Melanocyte of skin (primary cell): ENCODE measurements around the gene EPHB4. TPM values are rescaled to one million over a fixed set of nuclear protein-coding genes. Genes with fewer than 3 reads are reported as not detected.

Experiments used
- small RNA-seq, 2 donors: library from RNA; depleted of rRNA; stranded (forward); fragments of <200 nt; gene quantifications; one replicate each; pipeline ENCODE3, GENCODE V24; 2012
- total RNA-seq, 2 donors: library from RNA; depleted of rRNA; stranded (reverse); fragments of >200 nt; gene quantifications; 2 replicates each; pipeline ENCODE4 v1.2.3, GENCODE V29; 2012

The EPHB4 gene
- total RNA-seq = 10 to 100 TPM; 21.0 to 49.0 TPM

DNA sequence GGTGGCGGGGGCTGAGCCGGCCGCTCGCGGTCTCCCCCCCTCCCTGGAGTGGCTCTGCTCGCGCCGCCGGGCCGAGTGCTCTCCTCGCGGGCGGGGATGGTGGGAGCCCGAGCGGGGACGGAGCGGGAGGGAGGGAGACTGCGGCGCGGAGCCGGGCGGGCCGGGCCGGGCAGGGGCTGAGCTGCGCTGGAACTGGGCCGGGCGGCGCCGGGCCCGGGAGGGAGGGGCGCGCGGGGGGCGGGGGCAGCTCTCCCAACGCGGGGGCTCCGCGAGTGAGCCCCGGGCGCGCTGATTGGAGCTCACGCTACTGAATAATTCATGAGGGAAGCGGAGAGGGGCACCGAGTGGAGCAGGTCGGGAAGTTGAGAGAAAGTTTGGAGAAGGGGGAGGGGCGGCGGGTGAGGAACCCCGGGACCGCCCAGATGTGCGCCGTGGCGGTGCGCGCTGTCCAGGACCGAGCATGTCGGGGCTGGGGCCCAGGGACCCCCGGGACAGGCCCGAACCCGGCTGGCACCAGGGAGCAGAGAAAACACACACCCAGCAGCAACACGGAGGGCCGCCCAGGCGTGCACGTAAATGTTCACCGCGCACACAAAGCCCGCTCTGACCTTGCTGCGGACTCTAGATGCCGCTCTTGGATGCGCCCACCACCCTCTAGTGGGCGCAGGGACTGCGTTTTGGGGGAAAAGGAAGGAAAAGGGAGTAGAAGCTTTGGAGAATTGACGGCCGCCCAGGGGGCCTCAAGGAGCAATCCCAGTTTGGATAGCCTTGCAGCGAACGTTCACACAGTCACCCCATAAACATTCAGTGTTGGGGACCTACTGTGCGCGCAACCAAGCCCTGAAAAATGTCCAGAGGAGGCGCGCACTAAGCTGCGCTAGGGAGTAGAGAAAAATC, at the start of gene EPHB4:
TSS of gene EPHB4 (minus strand) at position 194 of the 897 bp plus-strand sequence. CDS start 493 bp downstream, outside the sequence.

DNA sequence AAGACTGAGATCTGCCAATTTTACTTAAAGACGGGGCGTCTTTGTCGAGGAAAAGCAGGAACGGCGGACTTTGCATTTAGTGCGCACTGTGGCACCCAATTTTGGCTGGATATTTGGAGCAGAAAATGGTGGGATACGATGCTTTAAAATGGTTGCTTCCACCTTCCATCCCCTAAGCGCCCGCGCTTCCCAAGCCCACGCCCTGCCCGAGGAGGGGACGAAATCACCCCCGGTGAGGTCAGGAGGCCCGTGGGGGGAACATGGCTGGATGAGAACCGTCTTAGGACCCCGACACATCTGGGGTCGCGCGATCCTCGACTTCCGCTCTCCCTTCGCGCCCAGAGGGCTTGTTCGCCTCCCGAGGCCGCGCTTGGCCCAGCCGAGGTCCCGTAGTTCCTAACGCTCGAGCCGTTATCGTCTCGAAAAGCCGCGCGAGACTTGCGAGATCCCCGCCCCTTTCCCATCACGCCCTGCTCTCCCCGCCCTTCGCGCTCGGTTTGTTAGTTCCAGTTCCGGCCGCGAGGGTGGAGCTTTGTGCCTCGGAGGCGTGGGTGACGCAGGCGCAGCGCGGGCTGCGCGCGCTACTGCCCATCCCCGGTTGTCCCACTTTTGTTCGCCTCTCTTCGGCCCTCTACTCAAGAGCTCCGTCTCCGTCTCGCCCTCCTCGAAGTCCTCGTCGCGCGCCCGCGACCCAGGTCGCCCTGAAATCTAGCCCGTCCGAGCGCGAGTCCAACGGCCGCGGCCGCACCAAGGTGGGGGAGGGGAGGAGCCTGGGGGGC, 47.4 kb upstream of the EPHB4 start, which contains the start of gene SRRT:
TSS of gene SRRT (plus strand) at position 527 of the 779 bp plus-strand sequence. CDS start 488 bp downstream, outside the sequence.

GRCh38 chr7:100867040-100867775, 39.9 kb upstream of the EPHB4 start, which contains the start of gene TRIP6:
Gene TRIP6 (plus strand): TSS chr7:100867387. CDS start chr7:100867498, 111 bp downstream.

DNA sequence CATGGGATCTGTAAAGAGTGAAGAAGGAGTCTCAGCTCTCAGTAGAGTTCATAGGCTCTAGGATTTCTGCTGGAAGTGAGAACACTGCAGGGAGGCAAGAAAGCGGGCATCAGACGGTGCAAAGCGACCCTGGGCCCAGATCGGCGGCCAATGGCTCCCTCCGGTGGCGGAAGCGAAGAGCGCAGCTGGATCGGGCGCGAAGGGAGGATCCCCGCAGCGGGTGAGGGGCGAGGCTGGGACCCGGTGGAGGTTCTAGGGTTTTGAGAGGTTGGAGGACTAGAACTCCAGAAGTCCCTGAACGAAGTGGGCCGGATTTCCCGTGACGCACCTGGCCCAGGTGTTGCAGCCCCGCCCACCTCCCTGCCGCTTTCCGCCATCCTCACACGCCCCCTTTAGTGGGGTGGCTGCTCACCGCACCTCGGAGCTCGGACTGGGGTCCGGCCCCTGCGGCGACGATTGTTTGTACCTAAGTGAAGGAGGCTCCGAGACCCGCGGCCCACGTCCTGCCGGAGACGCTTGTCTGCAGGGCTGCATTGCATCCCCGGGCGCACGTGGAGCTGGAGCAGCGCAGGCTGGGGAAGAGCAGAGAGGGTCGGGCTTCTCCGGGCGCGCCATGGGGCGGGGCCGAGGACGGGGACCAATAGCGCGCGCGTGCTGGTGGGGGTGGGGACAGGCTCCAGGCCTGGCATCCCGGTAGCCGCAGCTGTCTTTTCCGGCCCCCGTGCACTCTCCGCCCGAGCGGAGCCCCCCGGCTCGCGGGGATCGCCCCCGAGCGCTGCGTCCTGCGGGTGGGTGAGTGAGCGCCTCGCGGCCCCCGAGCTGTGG, 24.9 kb upstream of the EPHB4 start, which contains the start of gene SLC12A9:
TSS of gene SLC12A9 (plus strand) at position 666 of the 825 bp plus-strand sequence. CDS start 1,485 bp downstream, outside the sequence.

Small RNAs within 50 kb of the gene (small RNA-seq; reads per million reads assigned to genes)
- gene RN7SL750P = 0 reads per million in 2 donors

Other genes starting within 250 kb of the EPHB4 start
- 10 to 100 TPM; 25.0 to 40.6 TPM for gene LRCH4, start 241.4 kb downstream of the EPHB4 start, total RNA-seq
- gene FBXO24, start 241.2 kb downstream of the EPHB4 start, total RNA-seq = under 1 TPM; under 0.01 to 0.69 TPM
- 1 to 10 TPM in 1 of 2 donors, under 1 TPM in 1; 0.33 to 2.4 TPM for gene PCOLCE, start 225.2 kb downstream of the EPHB4 start, total RNA-seq
- gene MOSPD3, start 215.0 kb downstream of the EPHB4 start, total RNA-seq = 1 to 10 TPM; 4.7 to 7.2 TPM
- under 1 TPM; 0.34 to 1.00 TPM for gene TFR2, start 186.0 kb downstream of the EPHB4 start, total RNA-seq
- not detected for gene ACTL6B, start 171.1 kb downstream of the EPHB4 start, total RNA-seq
- gene GNB2, start 153.8 kb downstream of the EPHB4 start, total RNA-seq = 100 to 1,000 TPM in 1 of 2 donors, 10 to 100 TPM in 1; 69.2 to 105 TPM
- gene GIGYF1, start 133.3 kb downstream of the EPHB4 start, total RNA-seq = 10 to 100 TPM; 14.3 to 17.9 TPM
- 10 to 100 TPM; 35.4 to 73.9 TPM for gene POP7, start 121.4 kb downstream of the EPHB4 start, total RNA-seq
- gene EPO, start 107.1 kb downstream of the EPHB4 start, total RNA-seq = not detected
- gene ZAN, start 93.9 kb downstream of the EPHB4 start, total RNA-seq = not detected
- gene SLC12A9, start 25.2 kb upstream of the EPHB4 start, total RNA-seq = 10 to 100 TPM; 15.5 to 20.0 TPM
- 100 to 1,000 TPM in 1 of 2 donors, 10 to 100 TPM in 1; 96.7 to 102 TPM for gene TRIP6, start 39.9 kb upstream of the EPHB4 start, total RNA-seq
- gene SRRT, start 47.6 kb upstream of the EPHB4 start, total RNA-seq = 10 to 100 TPM; 35.8 to 52.0 TPM
- gene UFSP1, start 62.2 kb upstream of the EPHB4 start, total RNA-seq = 1 to 10 TPM; 5.2 to 7.0 TPM
- gene ACHE, start 68.4 kb upstream of the EPHB4 start, total RNA-seq = under 1 TPM in 1 of 2 donors, not detected in 1; 0.34 TPM
- gene MUC3A, start 122.0 kb upstream of the EPHB4 start, total RNA-seq = not detected
- gene MUC12, start 142.0 kb upstream of the EPHB4 start, total RNA-seq = under 1 TPM in 1 of 2 donors, not detected in 1; 0.69 TPM
- not detected for gene MUC17, start 192.6 kb upstream of the EPHB4 start, total RNA-seq